ENCODE data around the gene DCTN4. TPM values are rescaled to one million over a fixed set of nuclear protein-coding genes. Genes with fewer than 3 reads are reported as not detected.

Gene DCTN4
- 100 to 1,000 TPM in 1 of 9 donors, 10 to 100 TPM in 8; 54.1 to 113 (median 85.6) TPM for total RNA-seq
- 10 to 100 TPM; 30.4 to 85.9 (median 32.7) TPM for polyA plus RNA-seq
- long read RNA-seq, donor 1, full-length matches to known transcripts: 13 of 13 reads
- long read RNA-seq, donor 1, partial matches to known transcripts: 0 of 13 reads
- long read RNA-seq, donor 1, other reads (novel, unspliced or antisense): 0 of 13 reads
- long read RNA-seq, donor 2, full-length matches to known transcripts: 11 of 18 reads
- long read RNA-seq, donor 2, partial matches to known transcripts: 7 of 18 reads
- long read RNA-seq, donor 2, other reads (novel, unspliced or antisense): 0 of 18 reads
- long read RNA-seq, donor 3, full-length matches to known transcripts: 5 of 5 reads
- long read RNA-seq, donor 3, partial matches to known transcripts: 0 of 5 reads
- long read RNA-seq, donor 3, other reads (novel, unspliced or antisense): 0 of 5 reads
- long read RNA-seq, donor 4, full-length matches to known transcripts: 14 of 31 reads
- long read RNA-seq, donor 4, partial matches to known transcripts: 6 of 31 reads
- long read RNA-seq, donor 4, other reads (novel, unspliced or antisense): 11 of 31 reads
- long read RNA-seq, donor 5, full-length matches to known transcripts: 21 of 46 reads
- long read RNA-seq, donor 5, partial matches to known transcripts: 24 of 46 reads
- long read RNA-seq, donor 5, other reads (novel, unspliced or antisense): 1 of 46 reads
- long read RNA-seq, donor 6, full-length matches to known transcripts: 3 of 9 reads
- long read RNA-seq, donor 6, partial matches to known transcripts: 3 of 9 reads
- long read RNA-seq, donor 6, other reads (novel, unspliced or antisense): 3 of 9 reads
- long read RNA-seq, donor 7, full-length matches to known transcripts: 2 of 2 reads
- long read RNA-seq, donor 7, partial matches to known transcripts: 0 of 2 reads
- long read RNA-seq, donor 7, other reads (novel, unspliced or antisense): 0 of 2 reads
- long read RNA-seq, donor 8, full-length matches to known transcripts: 15 of 15 reads
- long read RNA-seq, donor 8, partial matches to known transcripts: 0 of 15 reads
- long read RNA-seq, donor 8, other reads (novel, unspliced or antisense): 0 of 15 reads
- long read RNA-seq, donor 9, full-length matches to known transcripts: 11 of 11 reads
- long read RNA-seq, donor 9, partial matches to known transcripts: 0 of 11 reads
- long read RNA-seq, donor 9, other reads (novel, unspliced or antisense): 0 of 11 reads
- long read RNA-seq, donor 10, full-length matches to known transcripts: 4 of 4 reads
- long read RNA-seq, donor 10, partial matches to known transcripts: 0 of 4 reads
- long read RNA-seq, donor 10, other reads (novel, unspliced or antisense): 0 of 4 reads

- peak; percentile 95 to 99 (median 98) for DNase-seq
- peak in 1 of 6 experiments; percentile 26 for TF ChIP-seq CTCF (IDR thresholded peaks at IDR 0.05)
- peak; percentile 57 to 70 for TF ChIP-seq POLR2A (IDR thresholded peaks at IDR 0.05)
- peaks cover 22 to 62% of the 10 kb centered on the region in 2 donors for H3K4me1 ChIP-seq (replicated peaks in 1 of 2)
- WGBS, 4 donors: 1 to 3% (median 1%) methylated on average over 24 to 51 of the region's 51 CpGs
- peaks cover 0 to 26% of the 10 kb centered on the region in 2 donors for H3K36me3 ChIP-seq (replicated peaks in 1 of 2)
- no peaks in the 10 kb centered on the region for H3K27me3 ChIP-seq
- peak within 1 kb of the TSS; percentile 86 to 98 (median 95) for H3K27ac ChIP-seq
- H3K9me3 ChIP-seq (replicated peaks in 1 of 3): no peaks in the 10 kb centered on the region
- intact Hi-C loops (cut with DNase I): no loop called here
- peak within 1 kb of the TSS; percentile 21 to 96 (median 63) for H3K4me3 ChIP-seq
Observed at GRCh38 chr5:150758531-150759333, at the start of gene DCTN4. TSS of gene DCTN4 (minus strand) at chr5:150759017. CDS start at chr5:150758993, 24 bp downstream.

DNA sequence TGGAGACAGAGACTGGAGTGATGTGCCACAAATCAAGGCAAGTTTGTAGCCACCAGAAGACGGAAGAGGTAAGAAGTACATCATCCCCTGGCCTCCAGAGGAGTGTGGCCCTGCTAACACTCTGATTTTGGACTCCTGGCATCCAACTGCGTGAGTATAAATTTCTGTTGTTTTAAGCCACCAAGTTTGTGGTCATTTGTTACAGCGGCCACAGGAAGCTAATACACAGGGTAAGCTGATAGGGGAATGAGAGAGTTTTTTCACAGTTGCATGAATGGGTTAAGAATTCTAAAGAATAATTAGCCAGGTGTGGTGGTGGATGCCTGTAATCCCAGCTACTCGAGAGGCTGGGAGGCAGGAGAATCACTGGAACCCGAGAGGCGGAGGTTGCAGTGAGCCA is 45.6 kb upstream of the DCTN4 start:
- 85 to 93% (median 92%) methylated on average over 6 of the region's 6 CpGs for WGBS, 4 donors
- H3K4me3 ChIP-seq: no peak overlapping the region
- no peak for DNase-seq
- no peaks in the 10 kb centered on the region for H3K27me3 ChIP-seq
- no peak overlapping the region for H3K27ac ChIP-seq
- H3K4me1 ChIP-seq (replicated peaks in 1 of 2): no peaks in the 10 kb centered on the region
- no peaks in the 10 kb centered on the region for H3K9me3 ChIP-seq (replicated peaks in 1 of 3)
- TF ChIP-seq POLR2A (IDR thresholded peaks at IDR 0.05) (no peak), CTCF (IDR thresholded peaks at IDR 0.05) (no peak)
- intact Hi-C loops (cut with DNase I): no loop called here
- no peaks in the 10 kb centered on the region for H3K36me3 ChIP-seq (replicated peaks in 1 of 2)

DNA sequence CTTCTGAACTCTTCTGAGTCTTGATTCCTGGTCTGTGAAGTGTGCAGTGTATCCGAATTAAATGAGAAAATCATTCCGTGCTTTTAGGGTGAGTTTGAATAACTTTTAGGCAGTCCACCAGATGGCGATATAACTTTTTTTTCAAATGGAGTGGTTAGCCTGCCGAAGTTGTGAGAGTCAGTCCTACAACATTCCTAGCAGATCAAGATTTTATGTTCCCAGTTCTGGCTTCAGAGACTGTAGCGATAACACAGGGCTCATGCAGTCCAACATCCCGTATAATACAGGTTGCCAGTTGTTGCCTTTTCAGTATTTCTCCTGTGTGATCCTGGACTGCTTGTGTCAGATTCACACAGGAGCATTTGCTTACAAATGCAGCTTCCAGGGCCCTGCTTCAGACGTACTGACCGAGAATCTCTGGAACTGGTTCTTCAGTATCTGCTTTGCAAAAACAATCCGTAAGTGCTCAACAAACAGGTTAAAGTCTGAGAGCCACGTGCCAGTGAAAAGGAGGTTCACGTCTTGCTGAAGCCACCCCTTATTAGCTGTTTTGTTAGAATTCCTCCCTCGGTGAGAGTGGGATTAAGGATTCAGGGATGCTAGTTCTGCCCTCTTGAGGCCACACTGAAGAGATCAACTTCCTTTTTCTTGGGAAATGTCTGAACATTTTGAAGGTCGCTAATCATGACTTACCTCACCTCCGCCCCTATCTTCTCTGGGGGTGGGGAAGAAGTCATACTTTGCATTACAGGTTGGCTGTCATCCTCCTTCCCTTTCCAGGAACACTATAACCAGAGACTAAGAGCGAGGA is 42.5 kb upstream of the DCTN4 start:
- TF ChIP-seq CTCF (IDR thresholded peaks at IDR 0.05) (peak; percentile 25 to 69 (median 56)), POLR2A (IDR thresholded peaks at IDR 0.05) (no peak)
- Histone ChIP-seq H3K36me3 (replicated peaks in 1 of 2) (peaks cover 0 to 14% of the 10 kb centered on the region in 2 donors), H3K27me3 (no peaks in the 10 kb centered on the region), H3K4me3 (peak overlapping the region in 1 of 4 donors; percentile 50), H3K9me3 (replicated peaks in 1 of 3) (no peaks in the 10 kb centered on the region), H3K27ac (peak overlapping the region in 4 of 5 donors; percentile 25 to 88 (median 54)), H3K4me1 (replicated peaks in 1 of 2) (no peaks in the 10 kb centered on the region)
- peak in 6 of 7 donors; percentile 25 to 59 (median 33) for DNase-seq
- intact Hi-C loops (cut with DNase I): loop anchor here in 1 of 2 donors (2.0 kb wide), 1 partner anchor 45 kb away; the partner anchor contains the start of gene IRGM
- WGBS, 4 donors: 3 to 7% (median 5%) methylated on average over 13 to 15 of the region's 15 CpGs

All from adrenal gland (tissue), 19 donors.